Esophagus muscularis mucosa (tissue), 4 donors: Measurements from ENCODE around the gene CFAP206. TPM values are rescaled to one million over a fixed set of nuclear protein-coding genes. Genes with fewer than 3 reads are reported as not detected.

ENCODE experiments used
- DNase-seq: peaks from one replicate; pipeline ENCODE4 v3.0.0-alpha.2; 2017; ENCODE audit errors: extremely low spot score
- H3K27ac ChIP-seq, 4 donors: fragments of 200-600 bp; sonication (generic); replicated peaks in 1 of 4; 1 replicate in 3 of 4; 2 replicates in 1 of 4; pipeline ENCODE4 v1.5.1; 2016 to 2019; ENCODE audit warnings: mild to moderate bottlenecking in 1 of 4
- H3K27me3 ChIP-seq, 4 donors: fragments of 200-600 bp; sonication (generic); one replicate each; pipeline versions ENCODE4 v1.5.1 to v1.6.0; 2016 to 2019
- H3K36me3 ChIP-seq, 4 donors: fragments of 200-600 bp; sonication (generic); one replicate each; pipeline ENCODE4 v1.5.1; 2016 to 2019
- H3K4me1 ChIP-seq, 4 donors: fragments of 200-600 bp; sonication (generic); one replicate each; pipeline ENCODE4 v1.5.1; 2016 to 2019
- H3K4me3 ChIP-seq, 4 donors: fragments of 200-600 bp; sonication (generic); 1 replicate in 2 of 4; 2 replicates in 2 of 4; pipeline ENCODE4 v1.5.1; 2016 to 2019; ENCODE audit warnings: mild to moderate bottlenecking in 4 of 4, moderate library complexity in 1 of 4
- H3K9me3 ChIP-seq, 4 donors: fragments of 200-600 bp; sonication (generic); 1 replicate in 3 of 4; 2 replicates in 1 of 4; pipeline ENCODE4 v1.5.1; 2016 to 2019
- EP300 ChIP-seq: sonication (generic); formaldehyde crosslinking; IDR thresholded peaks from one replicate; pipeline ENCODE4 v1.6.1; 2017; ENCODE audit warnings: antibody characterized with exemption
- POLR2A ChIP-seq: fragments of 450-650 bp; IDR thresholded peaks from one replicate; pipeline ENCODE4 v1.6.1; 2017; ENCODE audit warnings: antibody characterized with exemption, moderate library complexity, mild to moderate bottlenecking, low read depth
- POLR2AphosphoS5 ChIP-seq, 2 donors: sonication (generic); formaldehyde crosslinking; IDR thresholded peaks; one replicate each; pipeline ENCODE4 v1.6.1; 2017; ENCODE audit warnings: antibody characterized with exemption in 2 of 2
- WGBS: methylation state at CpG from one replicate; pipeline ENCODE4 v1.1.5; 2018; 5-methylcytosine and 5-hydroxymethylcytosine counted together
- intact Hi-C: fragments of 100-400 bp; cut with DNase I; formaldehyde crosslinking; loops from one replicate; pipeline ENCODE4 v1.15.1; 2023
- total RNA-seq, 4 donors: library from RNA; depleted of rRNA; stranded (reverse); fragments of >200 nt; gene quantifications; one replicate each; pipeline versions ENCODE4 v1.1.0 to v1.2.1, GENCODE V29; 2016
- TF ChIP-seq, protein P1 (sequence below), 3 experiments: fragments of 200-600 bp in 2 of 3; fragments of 450-650 bp in 1 of 3; sonication (generic) in 2 of 3; IDR thresholded peaks; one replicate each; pipeline ENCODE4 v1.5.1; 2017 to 2019; ENCODE audit warnings: antibody characterized with exemption in 3 of 3, mild to moderate bottlenecking in 2 of 3, moderate library complexity in 1 of 3

Gene CFAP206
- total RNA-seq, 4 donors from 2014 or later, result 0.23 to 0.26 TPM; not detected in 2

DNA sequence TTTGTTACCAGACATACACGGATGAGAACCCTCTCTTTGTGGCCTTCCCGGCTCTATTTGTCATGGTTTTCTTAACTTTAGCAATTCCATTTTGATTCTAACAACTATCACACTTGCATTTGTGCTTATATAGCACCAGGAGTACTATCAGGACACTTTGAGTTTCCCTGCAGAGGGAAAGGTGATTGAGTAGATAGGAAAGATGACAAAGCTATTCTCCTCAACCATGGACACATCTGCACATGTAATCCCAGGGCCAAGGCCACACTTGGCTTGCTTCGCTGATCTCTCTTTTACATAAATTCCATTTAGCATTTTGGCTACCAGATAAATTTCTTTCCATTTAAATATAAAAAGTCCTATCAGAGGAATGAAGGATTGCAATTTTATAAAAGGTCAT lies 23.3 kb upstream of the CFAP206 start:
- intact Hi-C loops, result no loop called here
- no peaks in the 10 kb centered on the region for H3K36me3 ChIP-seq
- TF ChIP-seq, protein P1, sequence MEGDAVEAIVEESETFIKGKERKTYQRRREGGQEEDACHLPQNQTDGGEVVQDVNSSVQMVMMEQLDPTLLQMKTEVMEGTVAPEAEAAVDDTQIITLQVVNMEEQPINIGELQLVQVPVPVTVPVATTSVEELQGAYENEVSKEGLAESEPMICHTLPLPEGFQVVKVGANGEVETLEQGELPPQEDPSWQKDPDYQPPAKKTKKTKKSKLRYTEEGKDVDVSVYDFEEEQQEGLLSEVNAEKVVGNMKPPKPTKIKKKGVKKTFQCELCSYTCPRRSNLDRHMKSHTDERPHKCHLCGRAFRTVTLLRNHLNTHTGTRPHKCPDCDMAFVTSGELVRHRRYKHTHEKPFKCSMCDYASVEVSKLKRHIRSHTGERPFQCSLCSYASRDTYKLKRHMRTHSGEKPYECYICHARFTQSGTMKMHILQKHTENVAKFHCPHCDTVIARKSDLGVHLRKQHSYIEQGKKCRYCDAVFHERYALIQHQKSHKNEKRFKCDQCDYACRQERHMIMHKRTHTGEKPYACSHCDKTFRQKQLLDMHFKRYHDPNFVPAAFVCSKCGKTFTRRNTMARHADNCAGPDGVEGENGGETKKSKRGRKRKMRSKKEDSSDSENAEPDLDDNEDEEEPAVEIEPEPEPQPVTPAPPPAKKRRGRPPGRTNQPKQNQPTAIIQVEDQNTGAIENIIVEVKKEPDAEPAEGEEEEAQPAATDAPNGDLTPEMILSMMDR (IDR thresholded peaks at IDR 0.05), result no peak
- TF ChIP-seq POLR2AphosphoS5 (IDR thresholded peaks at IDR 0.05), result no peak
- peak; percentile 12 for DNase-seq
- H3K4me3 ChIP-seq, result no peak overlapping the region
- H3K9me3 ChIP-seq, result no peaks in the 10 kb centered on the region
- no peaks in the 10 kb centered on the region for H3K27me3 ChIP-seq
- H3K4me1 ChIP-seq, result no peaks in the 10 kb centered on the region
- H3K27ac ChIP-seq, result no peak overlapping the region
- 89% methylated on average over 3 of the region's 3 CpGs for WGBS

DNA sequence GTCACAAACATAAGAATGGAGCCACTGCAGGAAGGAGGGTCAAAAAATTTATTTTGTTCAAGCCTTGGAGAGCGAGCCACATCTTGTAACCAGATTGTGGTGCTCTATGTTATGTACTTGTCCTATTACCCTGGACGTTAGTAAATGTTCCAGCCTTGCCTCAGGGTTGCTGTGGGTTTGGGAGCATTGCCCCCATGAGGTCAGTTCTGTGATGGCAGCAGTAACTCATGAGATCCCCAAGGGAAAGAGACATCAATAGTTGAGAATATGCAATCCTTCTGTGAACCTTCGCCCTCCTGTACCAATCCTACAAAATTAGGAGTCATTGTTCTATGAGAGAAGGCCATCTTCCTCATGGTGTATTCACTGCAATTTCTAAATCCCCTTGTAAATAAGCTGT lies 16.4 kb upstream of the CFAP206 start:
- intact Hi-C loops, result loop anchor here (5.0 kb wide), 2 partner anchors 81 to 196 kb away; partner anchors contain the start of genes RARS2 and SLC35A1
- Histone ChIP-seq H3K27me3 (no peaks in the 10 kb centered on the region), H3K9me3 (no peaks in the 10 kb centered on the region), H3K36me3 (no peaks in the 10 kb centered on the region), H3K4me1 (no peaks in the 10 kb centered on the region), H3K27ac (no peak overlapping the region), H3K4me3 (no peak overlapping the region)
- 60% methylated on average over 3 of the region's 3 CpGs for WGBS
- TF ChIP-seq POLR2A (no peak), POLR2AphosphoS5 (IDR thresholded peaks at IDR 0.05) (no peak), EP300 (no peak)
- TF ChIP-seq, protein P1 (IDR thresholded peaks at IDR 0.05), result no peak
- no peak for DNase-seq

DNA sequence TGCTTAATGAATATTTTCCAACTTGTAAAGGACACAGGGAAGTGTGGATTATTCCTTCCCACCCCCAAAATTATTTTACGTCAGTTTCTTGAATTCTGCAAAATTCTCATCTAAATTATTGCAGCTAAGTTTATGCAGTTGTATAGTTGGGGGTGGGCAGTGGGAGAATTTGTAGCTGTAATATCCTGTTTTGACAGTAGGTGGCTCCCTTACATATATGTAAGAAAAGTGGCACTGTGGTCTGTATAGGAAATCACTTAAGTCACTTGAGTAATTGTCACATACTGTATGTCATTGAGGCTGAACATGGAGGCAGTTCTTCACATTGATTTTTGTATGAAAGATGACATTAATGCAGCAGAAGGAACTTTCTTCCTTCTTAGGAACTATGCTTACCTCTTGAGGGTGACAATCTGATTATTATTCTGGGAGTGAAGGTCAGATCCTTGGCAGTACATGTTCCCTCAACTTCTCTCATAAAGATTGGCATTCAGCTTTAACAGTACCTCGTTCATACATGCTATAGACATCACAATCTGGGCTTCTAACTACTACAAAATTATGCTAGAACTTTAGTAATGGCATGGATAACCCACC lies 14.6 kb upstream of the CFAP206 start:
- TF ChIP-seq, protein P1 (IDR thresholded peaks at IDR 0.05), result peak; percentile 68 to 81 (median 75)
- no peak for TF ChIP-seq EP300
- Histone ChIP-seq H3K9me3 (no peaks in the 10 kb centered on the region), H3K27ac (no peak overlapping the region), H3K4me3 (no peak overlapping the region), H3K36me3 (no peaks in the 10 kb centered on the region), H3K27me3 (no peaks in the 10 kb centered on the region), H3K4me1 (no peaks in the 10 kb centered on the region)
- 2% methylated on average over 2 of the region's 2 CpGs for WGBS
- intact Hi-C loops, result loop anchor here (5.0 kb wide), 2 partner anchors 79 to 194 kb away; partner anchors contain the start of genes RARS2 and SLC35A1
- DNase-seq, result no peak

DNA sequence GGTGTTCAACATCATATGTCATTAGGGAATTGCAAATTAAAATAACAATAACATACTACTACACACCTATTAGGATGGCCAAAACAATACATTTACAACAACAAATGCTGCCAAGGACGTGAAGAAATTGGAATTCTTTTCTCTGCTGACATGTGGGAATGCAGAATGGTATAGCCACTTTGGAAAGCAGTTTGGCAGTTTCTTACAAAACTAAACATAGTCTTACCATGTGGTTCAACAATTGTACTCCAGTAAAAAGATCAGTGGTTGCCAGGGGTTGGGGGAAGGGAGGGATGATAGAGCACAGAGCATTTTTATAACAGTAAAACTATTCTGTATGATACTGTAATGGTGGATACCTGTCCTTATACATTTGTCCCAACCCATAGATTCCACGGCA lies 12.3 kb upstream of the CFAP206 start:
- no peaks in the 10 kb centered on the region for H3K27me3 ChIP-seq
- no peaks in the 10 kb centered on the region for H3K36me3 ChIP-seq
- intact Hi-C loops, result no loop called here
- H3K4me1 ChIP-seq, result no peaks in the 10 kb centered on the region
- H3K4me3 ChIP-seq, result no peak overlapping the region
- TF ChIP-seq, protein P1 (IDR thresholded peaks at IDR 0.05), result no peak
- no peak for TF ChIP-seq POLR2A
- no peak for TF ChIP-seq EP300
- TF ChIP-seq POLR2AphosphoS5 (IDR thresholded peaks at IDR 0.05), result no peak
- WGBS, result 59% methylated on average over 2 of the region's 2 CpGs
- DNase-seq, result no peak
- no peaks in the 10 kb centered on the region for H3K9me3 ChIP-seq
- no peak overlapping the region for H3K27ac ChIP-seq
